Measurements from ENCODE around the gene SLC18B1. TPM values are rescaled to one million over a fixed set of nuclear protein-coding genes. Genes with fewer than 3 reads are reported as not detected.

Gene SLC18B1
- total RNA-seq: 10 to 100 TPM in 4 of 5 experiments, 1 to 10 TPM in 1; 5.7 to 16.4 (median 11.8) TPM
- 10 to 100 TPM; 17.8 to 18.3 TPM for polyA plus RNA-seq
- total RNA-seq: 23.2 reads per million, percentile 54 among the genes with 10 or more reads in this experiment

- Histone ChIP-seq H3K27ac (ENCODE audit: low read depth, low read length) (no peak within 1 kb of the TSS), H3K4me3 (ENCODE audit: low read length) (no peak within 1 kb of the TSS), H3K4me1 (ENCODE audit: control insufficient read depth in 2 of 2, insufficient read depth in 2 of 2, low read length in 2 of 2) (no peaks in the 10 kb centered on the region), H3K9me3 (ENCODE audit: control insufficient read depth in 2 of 3, low read length in 3 of 3) (no peaks in the 10 kb centered on the region), H3K36me3 (ENCODE audit: control insufficient read depth in 2 of 3, insufficient read depth in 3 of 3, low read length in 3 of 3) (peaks cover 0 to 15% (median 0%) of the 10 kb centered on the region in 3 experiments), H3K27me3 (ENCODE audit: control insufficient read depth in 2 of 2, insufficient read depth in 2 of 2, low read length in 2 of 2) (no peaks in the 10 kb centered on the region)
- POLR2A ChIA-PET: interaction anchor here (0.5 to 3.6 kb wide), 12 partner anchors 10 to 1381 kb away, joined by 3 to 140 read pairs (median 4); partner anchors contain the start of genes RPS12 and STX7
- H3K36me3 Mint-ChIP-seq: peaks cover 0 to 14% (median 3%) of the 10 kb centered on the region in 5 donors
- peak within 1 kb of the TSS in 1 of 10 donors; percentile 79 for H3K4me3 Mint-ChIP-seq
- peaks cover 0 to 5% (median 0%) of the 10 kb centered on the region in 5 donors for H3K27me3 Mint-ChIP-seq
- H3K27ac Mint-ChIP-seq: peak within 1 kb of the TSS in 5 of 9 donors; percentile 52 to 87 (median 78)
- H3K9me3 Mint-ChIP-seq: no peaks in the 10 kb centered on the region
- ATAC-seq (peak; percentile 76), DNase-seq (peak; percentile 29 to 63 (median 51))
- intact Hi-C loops (cut with micrococcal nuclease): loop anchor here (1.0 kb wide), 4 partner anchors 16 to 285 kb away; partner anchors contain the start of genes RPS12 (in 2 of the 2) and STX7 (in 1 of the 2)
- CTCF ChIA-PET: interaction anchor here (0.6 to 2.3 kb wide), 12 partner anchors 10 to 518 kb away, joined by 3 to 26 read pairs (median 4); partner anchors contain the start of gene RPS12
- peaks cover 7 to 57% (median 47%) of the 10 kb centered on the region in 7 donors for H3K4me1 Mint-ChIP-seq
Measured at GRCh38 chr6:132797951-132798868, at the start of gene SLC18B1. SLC18B1 (minus strand) TSS chr6:132798637; CDS start chr6:132798456, 181 bp downstream.

GRCh38 chr6:132843316-132844035 lies 45.0 kb upstream of the SLC18B1 start:
- no peak for ATAC-seq
- CTCF ChIA-PET: no interaction called here
- POLR2A ChIA-PET: no interaction called here

GRCh38 chr6:132841966-132842365 lies 43.5 kb upstream of the SLC18B1 start:
- H3K36me3 ChIP-seq (ENCODE audit: control insufficient read depth in 2 of 3, insufficient read depth in 3 of 3, low read length in 3 of 3): no peaks in the 10 kb centered on the region
- no peak overlapping the region for H3K27ac ChIP-seq (ENCODE audit: low read depth, low read length)
- H3K4me3 ChIP-seq (ENCODE audit: low read length): no peak overlapping the region
- H3K9me3 Mint-ChIP-seq: peaks cover 0 to 2% (median 0%) of the 10 kb centered on the region in 11 donors
- POLR2A ChIA-PET: no interaction called here
- H3K4me3 Mint-ChIP-seq: no peak overlapping the region
- H3K9me3 ChIP-seq (ENCODE audit: control insufficient read depth in 2 of 3, low read length in 3 of 3): no peaks in the 10 kb centered on the region
- no peaks in the 10 kb centered on the region for H3K4me1 ChIP-seq (ENCODE audit: control insufficient read depth in 2 of 2, insufficient read depth in 2 of 2, low read length in 2 of 2)
- H3K27ac Mint-ChIP-seq: no peak overlapping the region
- CTCF ChIA-PET: no interaction called here
- DNase-seq: no peak
- H3K27me3 ChIP-seq (ENCODE audit: control insufficient read depth in 2 of 2, insufficient read depth in 2 of 2, low read length in 2 of 2): no peaks in the 10 kb centered on the region
- peaks cover 1 to 4% (median 4%) of the 10 kb centered on the region in 5 donors for H3K27me3 Mint-ChIP-seq
- ATAC-seq: no peak
- H3K36me3 Mint-ChIP-seq: no peaks in the 10 kb centered on the region
- intact Hi-C loops (cut with micrococcal nuclease): no loop called here
- H3K4me1 Mint-ChIP-seq: peaks cover 0 to 2% (median 0%) of the 10 kb centered on the region in 7 donors

More at GRCh38 chr6:132843316-132844035, 45.0 kb upstream of the SLC18B1 start:
- H3K4me3 Mint-ChIP-seq: no peak overlapping the region
- Histone ChIP-seq H3K4me3 (ENCODE audit: low read length) (no peak overlapping the region), H3K27ac (ENCODE audit: low read depth, low read length) (no peak overlapping the region), H3K4me1 (ENCODE audit: control insufficient read depth in 2 of 2, insufficient read depth in 2 of 2, low read length in 2 of 2) (no peaks in the 10 kb centered on the region), H3K36me3 (ENCODE audit: control insufficient read depth in 2 of 3, insufficient read depth in 3 of 3, low read length in 3 of 3) (no peaks in the 10 kb centered on the region), H3K9me3 (ENCODE audit: control insufficient read depth in 2 of 3, low read length in 3 of 3) (no peaks in the 10 kb centered on the region), H3K27me3 (ENCODE audit: control insufficient read depth in 2 of 2, insufficient read depth in 2 of 2, low read length in 2 of 2) (no peaks in the 10 kb centered on the region)
- H3K36me3 Mint-ChIP-seq: no peaks in the 10 kb centered on the region
- no peaks in the 10 kb centered on the region for H3K9me3 Mint-ChIP-seq
- no peak overlapping the region for H3K27ac Mint-ChIP-seq
- peaks cover 0 to 2% (median 0%) of the 10 kb centered on the region in 7 donors for H3K4me1 Mint-ChIP-seq
- intact Hi-C loops (cut with micrococcal nuclease): no loop called here
- DNase-seq: no peak
- H3K27me3 Mint-ChIP-seq: peaks cover 3 to 5% (median 4%) of the 10 kb centered on the region in 5 donors

- no peak for ATAC-seq
- Mint-ChIP-seq H3K4me1 (no peaks in the 10 kb centered on the region), H3K4me3 (no peak overlapping the region), H3K36me3 (no peaks in the 10 kb centered on the region), H3K9me3 (peaks cover 0 to 4% (median 0%) of the 10 kb centered on the region in 11 donors), H3K27ac (no peak overlapping the region), H3K27me3 (peaks cover 0 to 4% (median 0%) of the 10 kb centered on the region in 5 donors)
- no peak for DNase-seq
- Histone ChIP-seq H3K36me3 (ENCODE audit: control insufficient read depth in 2 of 3, insufficient read depth in 3 of 3, low read length in 3 of 3) (no peaks in the 10 kb centered on the region), H3K4me3 (ENCODE audit: low read length) (no peak overlapping the region), H3K4me1 (ENCODE audit: control insufficient read depth in 2 of 2, insufficient read depth in 2 of 2, low read length in 2 of 2) (no peaks in the 10 kb centered on the region), H3K27me3 (ENCODE audit: control insufficient read depth in 2 of 2, insufficient read depth in 2 of 2, low read length in 2 of 2) (no peaks in the 10 kb centered on the region), H3K9me3 (ENCODE audit: control insufficient read depth in 2 of 3, low read length in 3 of 3) (no peaks in the 10 kb centered on the region), H3K27ac (ENCODE audit: low read depth, low read length) (no peak overlapping the region)
- POLR2A ChIA-PET: no interaction called here
- CTCF ChIA-PET: no interaction called here
- intact Hi-C loops (cut with micrococcal nuclease): loop anchor here in 1 of 2 donors (5.0 kb wide), 1 partner anchor 1084 kb away; no protein-coding TSS in a partner anchor
Measured at GRCh38 chr6:132832891-132833290, 34.5 kb upstream of the SLC18B1 start.

- POLR2A ChIA-PET: interaction anchor here (1.0 to 1.5 kb wide), 2 partner anchors 16 to 31 kb away, joined by 3 to 4 read pairs; partner anchors contain the start of genes RPS12 and SLC18B1
- no peaks in the 10 kb centered on the region for H3K9me3 ChIP-seq (ENCODE audit: control insufficient read depth in 2 of 3, low read length in 3 of 3)
- intact Hi-C loops (cut with micrococcal nuclease): loop anchor here in 1 of 2 donors (2.0 to 5.0 kb wide), 2 partner anchors 682 to 1087 kb away; no protein-coding TSS in a partner anchor
- ATAC-seq (no peak), DNase-seq (no peak)
- Mint-ChIP-seq H3K4me3 (no peak overlapping the region), H3K9me3 (peaks cover 0 to 1% (median 0%) of the 10 kb centered on the region in 11 donors), H3K36me3 (no peaks in the 10 kb centered on the region), H3K27me3 (peaks cover 0 to 6% (median 0%) of the 10 kb centered on the region in 5 donors), H3K27ac (no peak overlapping the region), H3K4me1 (no peaks in the 10 kb centered on the region)
- CTCF ChIA-PET: no interaction called here
- no peak overlapping the region for H3K27ac ChIP-seq (ENCODE audit: low read depth, low read length)
- H3K4me3 ChIP-seq (ENCODE audit: low read length): no peak overlapping the region
- H3K36me3 ChIP-seq (ENCODE audit: control insufficient read depth in 2 of 3, insufficient read depth in 3 of 3, low read length in 3 of 3): no peaks in the 10 kb centered on the region
- H3K27me3 ChIP-seq (ENCODE audit: control insufficient read depth in 2 of 2, insufficient read depth in 2 of 2, low read length in 2 of 2): no peaks in the 10 kb centered on the region
- H3K4me1 ChIP-seq (ENCODE audit: control insufficient read depth in 2 of 2, insufficient read depth in 2 of 2, low read length in 2 of 2): no peaks in the 10 kb centered on the region
Measured at GRCh38 chr6:132830334-132830751, 31.9 kb upstream of the SLC18B1 start.

Data from naive thymus-derived CD4-positive, alpha-beta T cell (primary cell).